ENCODE data around the gene MYCBP2.

- TF ChIP-seq CTCF (IDR thresholded peaks at IDR 0.05): no peak
- TF ChIP-seq POLR2AphosphoS5 (IDR thresholded peaks at IDR 0.05): no peak
These were observed 52.8 kb downstream of the MYCBP2 start for GRCh38 chr13:77274126-77274525.
